Activated CD4-positive, alpha-beta T cell treated with anti-CD3 and anti-CD28 coated beads for 24 hours (primary cell): ENCODE results near the gene TCAIM.
"Not testable (repeated sequence)": the region's sequence is repeated elsewhere in the genome, so short reads cannot be mapped to it uniquely, and the experiment has no call there.

Experiments
- DNase-seq, 2 donors: peaks; one replicate each; pipeline ENCODE4 v3.0.0-alpha.2; 2020; ENCODE audit warnings: low read depth in 2 of 2

TCAIM gene

GRCh38 chr3:44346590-44346989 is 8.0 kb downstream of the TCAIM start:
- DNase-seq: not testable (repeated sequence)

- DNase-seq: no peak
Measured at GRCh38 chr3:44348993-44349392, 10.4 kb downstream of the TCAIM start.

- no peak for DNase-seq
Measured at GRCh38 chr3:44353355-44353924, 14.9 kb downstream of the TCAIM start.

GRCh38 chr3:44355362-44356033 is 16.9 kb downstream of the TCAIM start:
- no peak for DNase-seq

GRCh38 chr3:44359146-44359751 is 20.7 kb downstream of the TCAIM start:
- no peak for DNase-seq

- no peak for DNase-seq
Measured at GRCh38 chr3:44363591-44363990, 25.0 kb downstream of the TCAIM start.

- no peak for DNase-seq
Measured at GRCh38 chr3:44365952-44366351, 27.4 kb downstream of the TCAIM start.

- DNase-seq: no peak
Measured at GRCh38 chr3:44375450-44375849, 36.9 kb downstream of the TCAIM start.

- no peak for DNase-seq
Measured at GRCh38 chr3:44387404-44387803, 48.8 kb downstream of the TCAIM start.

GRCh38 chr3:44392489-44392888 is 53.9 kb downstream of the TCAIM start:
- no peak for DNase-seq

GRCh38 chr3:44395714-44396113 is 57.1 kb downstream of the TCAIM start:
- DNase-seq: no peak

GRCh38 chr3:44396200-44397171 is 57.9 kb downstream of the TCAIM start:
- DNase-seq: no peak

- not testable (repeated sequence) for DNase-seq
Measured at GRCh38 chr3:44398271-44398670, 59.7 kb downstream of the TCAIM start.

GRCh38 chr3:44398853-44399252 is 60.3 kb downstream of the TCAIM start:
- no peak for DNase-seq

GRCh38 chr3:44400771-44401170 is 62.2 kb downstream of the TCAIM start:
- DNase-seq: no peak

GRCh38 chr3:44402548-44402947 is 64.0 kb downstream of the TCAIM start:
- no peak for DNase-seq

- DNase-seq: no peak
Measured at GRCh38 chr3:44409640-44410410, 71.3 kb downstream of the TCAIM start.

GRCh38 chr3:44411031-44411645 is 72.6 kb downstream of the TCAIM start:
- no peak for DNase-seq

GRCh38 chr3:44412365-44412764 is 73.8 kb downstream of the TCAIM start:
- no peak for DNase-seq

- DNase-seq: no peak
Measured at GRCh38 chr3:44414517-44415090, 76.0 kb downstream of the TCAIM start.

GRCh38 chr3:44415421-44415820 is 76.9 kb downstream of the TCAIM start:
- no peak for DNase-seq
